ENCODE measurements around the gene DIDO1.

GRCh38 chr20:62962221-62962879 lies 36.0 kb upstream of the DIDO1 start:
- TF ChIP-seq CTCF (IDR thresholded peaks at IDR 0.05) (no peak), POLR2A (IDR thresholded peaks at IDR 0.05) (no peak)

Data from Peyer's patch (tissue), 4 donors.